HEK293T (cell line): ENCODE results near the gene ANKFN1.

Source experiments
- CTCF ChIA-PET: fragments of 350-600 bp; formaldehyde crosslinking; extraction: SDS; loops from one replicate; lab custom pipeline; 2021; ENCODE audit warnings: antibody characterized with exemption, inconsistent platforms; lab: Yijun Ruan, JAX
- POLR2A ChIA-PET: fragments of 350-600 bp; formaldehyde crosslinking; extraction: SDS; loops from one replicate; lab custom pipeline; 2020; ENCODE audit warnings: antibody characterized with exemption, inconsistent platforms; lab: Yijun Ruan, JAX
- DNase-seq: peaks from one replicate; pipeline ENCODE4 v3.0.0; 2012; ENCODE audit warnings: mixed read lengths; ENCODE audit errors: extremely low spot score
- ARNT ChIP-seq: fragments of 450-650 bp; IDR thresholded peaks from 2 replicates; pipeline ENCODE4 v1.6.1; 2017; ENCODE audit warnings: mild to moderate bottlenecking
- BHLHE40 ChIP-seq: fragments of 450-650 bp; IDR thresholded peaks from 2 replicates; pipeline ENCODE4 v1.6.1; 2016; ENCODE audit warnings: mild to moderate bottlenecking, moderate library complexity, borderline replicate concordance
- CTBP1 ChIP-seq: fragments of 450-650 bp; IDR thresholded peaks from 2 replicates; pipeline ENCODE4 v1.6.1; 2016; ENCODE audit warnings: borderline replicate concordance
- ELF4 ChIP-seq: fragments of 450-650 bp; IDR thresholded peaks from 2 replicates; pipeline ENCODE4 v1.6.1; 2017; ENCODE audit warnings: antibody characterized with exemption
- FOXA1 ChIP-seq: fragments of 450-650 bp; IDR thresholded peaks from 2 replicates; pipeline ENCODE4 v1.6.1; 2016; ENCODE audit warnings: mild to moderate bottlenecking
- FOXK2 ChIP-seq: fragments of 450-650 bp; IDR thresholded peaks from 2 replicates; pipeline ENCODE4 v1.6.1; 2016; ENCODE audit warnings: mild to moderate bottlenecking
- FOXM1 ChIP-seq: fragments of 450-650 bp; IDR thresholded peaks from 2 replicates; pipeline ENCODE4 v1.6.1; 2017; ENCODE audit warnings: mild to moderate bottlenecking, borderline replicate concordance
- HDGF ChIP-seq: fragments of 450-650 bp; IDR thresholded peaks from 2 replicates; pipeline ENCODE4 v1.6.1; 2017; ENCODE audit warnings: antibody characterized with exemption, borderline replicate concordance
- L3MBTL2 ChIP-seq: fragments of 450-650 bp; conservative IDR thresholded peaks from 2 replicates; pipeline ENCODE4 v1.6.1; 2016; ENCODE audit warnings: mild to moderate bottlenecking
- LEF1 ChIP-seq: fragments of 450-650 bp; IDR thresholded peaks from 2 replicates; pipeline ENCODE4 v1.6.1; 2017; ENCODE audit warnings: mild to moderate bottlenecking, borderline replicate concordance
- NFRKB ChIP-seq: fragments of 450-650 bp; IDR thresholded peaks from 2 replicates; pipeline ENCODE4 v1.6.1; 2016; ENCODE audit warnings: mild to moderate bottlenecking, moderate library complexity
- PKNOX1 ChIP-seq: fragments of 450-650 bp; IDR thresholded peaks from 2 replicates; pipeline ENCODE4 v1.6.1; 2016
- SP1 ChIP-seq: fragments of 450-650 bp; IDR thresholded peaks from 2 replicates; pipeline ENCODE4 v1.6.1; 2017
- SUZ12 ChIP-seq: fragments of 450-650 bp; IDR thresholded peaks from 2 replicates; pipeline ENCODE4 v1.6.1; 2016; ENCODE audit warnings: mild to moderate bottlenecking
- TARDBP ChIP-seq: fragments of 450-650 bp; IDR thresholded peaks from 2 replicates; pipeline ENCODE4 v1.6.1; 2016
- ZNF384 ChIP-seq: fragments of 450-650 bp; IDR thresholded peaks from 2 replicates; pipeline ENCODE4 v1.6.1; 2016

The ANKFN1 gene

GRCh38 chr17:56152874-56153602, at the start of gene ANKFN1:
TSS of gene ANKFN1 (plus strand) at chr17:56153475. CDS start at chr17:56212668, 59,193 bp downstream.
- CTCF ChIA-PET: no interaction called here

GRCh38 chr17:56108811-56109284, 44.4 kb upstream of the ANKFN1 start:
- DNase-seq: no peak
- ChIA-PET CTCF (no interaction called here), POLR2A (no interaction called here)
- TF ChIP-seq NFRKB: no peak
- TF ChIP-seq FOXK2: no peak
- TF ChIP-seq FOXM1: no peak
- TF ChIP-seq ZNF384: no peak
- no peak for TF ChIP-seq FOXA1
- TF ChIP-seq BHLHE40: no peak
- no peak for TF ChIP-seq SUZ12
- TF ChIP-seq PKNOX1: no peak

More at GRCh38 chr17:56152874-56153602, at the start of gene ANKFN1:
- POLR2A ChIA-PET: no interaction called here
- DNase-seq: no peak
- TF ChIP-seq TARDBP: no peak
- no peak for TF ChIP-seq ELF4

GRCh38 chr17:56109836-56110235, 43.4 kb upstream of the ANKFN1 start:
- POLR2A ChIA-PET: no interaction called here
- CTCF ChIA-PET: no interaction called here
- no peak for TF ChIP-seq TARDBP
- no peak for TF ChIP-seq LEF1
- no peak for TF ChIP-seq ELF4
- no peak for TF ChIP-seq FOXA1
- no peak for DNase-seq

- no peak for DNase-seq
- POLR2A ChIA-PET: no interaction called here
- no peak for TF ChIP-seq BHLHE40
- no peak for TF ChIP-seq SP1
- no peak for TF ChIP-seq ARNT
- no peak for TF ChIP-seq PKNOX1
- TF ChIP-seq ZNF384: no peak
- no peak for TF ChIP-seq NFRKB
- no peak for TF ChIP-seq LEF1
- TF ChIP-seq ELF4: no peak
- TF ChIP-seq SUZ12: no peak
- TF ChIP-seq HDGF: no peak
- no peak for TF ChIP-seq CTBP1
- CTCF ChIA-PET: interaction anchor here (0.6 kb wide), 1 partner anchor 485 kb away, joined by 3 read pairs; no protein-coding TSS in a partner anchor
Measured at GRCh38 chr17:56110463-56111135, 42.7 kb upstream of the ANKFN1 start.

- CTCF ChIA-PET: no interaction called here
- DNase-seq: no peak
- no peak for TF ChIP-seq FOXM1
- no peak for TF ChIP-seq SP1
- no peak for TF ChIP-seq ELF4
- TF ChIP-seq NFRKB: no peak
- POLR2A ChIA-PET: no interaction called here
Measured at GRCh38 chr17:56111706-56112485, 41.4 kb upstream of the ANKFN1 start.

- no peak for DNase-seq
- CTCF ChIA-PET: interaction anchor here (1.2 kb wide), 1 partner anchor 53 kb away, joined by 3 read pairs; no protein-coding TSS in a partner anchor
Measured at GRCh38 chr17:56113486-56113885, 39.8 kb upstream of the ANKFN1 start.

GRCh38 chr17:56114469-56114868, 38.8 kb upstream of the ANKFN1 start:
- POLR2A ChIA-PET: no interaction called here
- CTCF ChIA-PET: no interaction called here
- DNase-seq: no peak
- TF ChIP-seq FOXK2: no peak
- TF ChIP-seq FOXM1: no peak

More at GRCh38 chr17:56113486-56113885, 39.8 kb upstream of the ANKFN1 start:
- TF ChIP-seq ARNT (no peak), NFRKB (no peak)
- POLR2A ChIA-PET: no interaction called here

GRCh38 chr17:56119191-56119590, 34.1 kb upstream of the ANKFN1 start:
- ChIA-PET CTCF (no interaction called here), POLR2A (no interaction called here)
- no peak for DNase-seq
- no peak for TF ChIP-seq ZNF384
- no peak for TF ChIP-seq ARNT
- no peak for TF ChIP-seq ELF4
- no peak for TF ChIP-seq HDGF
- no peak for TF ChIP-seq FOXM1
- no peak for TF ChIP-seq BHLHE40
- no peak for TF ChIP-seq SUZ12
- no peak for TF ChIP-seq PKNOX1
- no peak for TF ChIP-seq LEF1
- no peak for TF ChIP-seq NFRKB
- no peak for TF ChIP-seq TARDBP
- no peak for TF ChIP-seq SP1
- no peak for TF ChIP-seq FOXA1
- TF ChIP-seq FOXK2: no peak
- TF ChIP-seq L3MBTL2: no peak
- no peak for TF ChIP-seq CTBP1
